ENCODE measurements around the gene CEMIP2.

- no peak for TF ChIP-seq POLR2A (IDR thresholded peaks at IDR 0.05; ENCODE audit: low read length)
- TF ChIP-seq GATA1 (IDR thresholded peaks at IDR 0.05; ENCODE audit: low read depth, low read length), result no peak
Observed at GRCh38 chr9:71710856-71711255, 57.5 kb downstream of the CEMIP2 start.

Data from erythroblast (primary cell).